Liver (tissue), 9 donors: ENCODE data around the gene FLVCR2. TPM values are rescaled to one million over a fixed set of nuclear protein-coding genes. Genes with fewer than 3 reads are reported as not detected.
A peak's percentile ranks its signal among the peaks of the same experiment; 100 is the strongest.

Source experiments
- DNase-seq: peaks from one replicate; pipeline ENCODE4 v3.0.0-alpha.2; 2017; ENCODE audit warnings: low spot score
- H3K27ac ChIP-seq, 2 donors: one replicate each; pipeline ENCODE4 v1.7.0; 2013; ENCODE audit warnings: inconsistent platforms in 2 of 2, low read length in 2 of 2, control low read depth in 1 of 2, low read depth in 1 of 2, mild to moderate bottlenecking in 1 of 2
- H3K27me3 ChIP-seq, 4 donors: one replicate each; pipeline versions ENCODE4 v1.6.1 to v1.7.0; 2013; ENCODE audit warnings: low read length in 3 of 4, inconsistent platforms in 1 of 4, mild to moderate bottlenecking in 1 of 4, moderate library complexity in 1 of 4; ENCODE audit not compliant: control insufficient read depth in 4 of 4, insufficient read depth in 4 of 4
- H3K36me3 ChIP-seq, 4 donors: one replicate each; pipeline versions ENCODE4 v1.6.1 to v1.7.0; 2013; ENCODE audit warnings: low read length in 3 of 4, mild to moderate bottlenecking in 3 of 4, low read depth in 1 of 4, moderate library complexity in 1 of 4; ENCODE audit not compliant: control insufficient read depth in 4 of 4, insufficient read depth in 3 of 4
- H3K4me1 ChIP-seq, 4 donors: one replicate each; pipeline versions ENCODE4 v1.6.1 to v1.7.0; 2013; ENCODE audit warnings: low read length in 3 of 4, mild to moderate bottlenecking in 3 of 4, moderate library complexity in 1 of 4; ENCODE audit not compliant: control insufficient read depth in 4 of 4, insufficient read depth in 4 of 4
- H3K4me3 ChIP-seq, 3 donors: one replicate each; pipeline versions ENCODE4 v1.6.1 to v1.7.0; 2013; ENCODE audit warnings: low read length in 3 of 3, control low read depth in 1 of 3, low read depth in 1 of 3, mild to moderate bottlenecking in 1 of 3
- H3K9ac ChIP-seq, 2 donors: one replicate each; pipeline ENCODE4 v1.7.0; 2013; ENCODE audit warnings: low read length in 2 of 2, mild to moderate bottlenecking in 2 of 2, moderate library complexity in 2 of 2, control low read depth in 1 of 2, low read depth in 1 of 2
- H3K9me3 ChIP-seq, 4 donors: one replicate each; pipeline versions ENCODE4 v1.6.1 to v1.7.0; 2013; ENCODE audit warnings: low read length in 3 of 4; ENCODE audit not compliant: control insufficient read depth in 4 of 4
- CTCF ChIP-seq: fragments of 150-350 bp; IDR thresholded peaks from 2 replicates; pipeline ENCODE4 v1.5.1; 2017; ENCODE audit warnings: improper control_type of control experiment, low read depth, low read length; ENCODE audit not compliant: missing input control
- EGR1 ChIP-seq, 2 donors: IDR thresholded peaks; 2 replicates each; pipeline ENCODE4 v1.6.1; 2016 to 2018; ENCODE audit warnings: antibody characterized with exemption in 2 of 2, low read depth in 2 of 2
- FOXA2 ChIP-seq: IDR thresholded peaks from 2 replicates; pipeline ENCODE4 v1.6.1; 2016; ENCODE audit warnings: antibody characterized with exemption
- HNF4G ChIP-seq: IDR thresholded peaks from 2 replicates; pipeline ENCODE4 v1.6.1; 2016; ENCODE audit warnings: antibody characterized with exemption
- JUND ChIP-seq, 2 donors: IDR thresholded peaks; 2 replicates each; pipeline ENCODE4 v1.6.1; 2016; ENCODE audit warnings: antibody characterized with exemption in 2 of 2
- NR2F2 ChIP-seq: IDR thresholded peaks from 2 replicates; pipeline ENCODE4 v1.6.1; 2016; ENCODE audit warnings: antibody characterized with exemption
- RAD21 ChIP-seq, 2 donors: IDR thresholded peaks; 2 replicates each; pipeline ENCODE4 v1.6.1; 2016; ENCODE audit warnings: antibody characterized with exemption in 2 of 2, mild to moderate bottlenecking in 2 of 2
- REST ChIP-seq: IDR thresholded peaks from 2 replicates; pipeline ENCODE4 v1.6.1; 2016; ENCODE audit warnings: antibody characterized with exemption, mild to moderate bottlenecking
- RXRA ChIP-seq, 2 donors: IDR thresholded peaks; 2 replicates each; pipeline ENCODE4 v1.6.1; 2017 to 2018; ENCODE audit warnings: antibody characterized with exemption in 2 of 2, mild to moderate bottlenecking in 1 of 2
- SP1 ChIP-seq: IDR thresholded peaks from 2 replicates; pipeline ENCODE4 v1.6.1; 2018; ENCODE audit warnings: antibody characterized with exemption, mild to moderate bottlenecking
- TAF1 ChIP-seq: conservative IDR thresholded peaks from 2 replicates; pipeline ENCODE4 v1.6.1; 2016; ENCODE audit warnings: antibody characterized with exemption, mild to moderate bottlenecking
- YY1 ChIP-seq: IDR thresholded peaks from 2 replicates; pipeline ENCODE4 v1.6.1; 2016; ENCODE audit warnings: antibody characterized with exemption, mild to moderate bottlenecking
- ZBTB33 ChIP-seq: IDR thresholded peaks from 2 replicates; pipeline ENCODE4 v1.6.1; 2016; ENCODE audit warnings: antibody characterized with exemption
- WGBS: extraction: QIAGEN DNeasy Blood & Tissue Kit; methylation state at CpG from one replicate; pipeline ENCODE4 v1.1.7; 2013; 5-methylcytosine and 5-hydroxymethylcytosine counted together
- polyA plus RNA-seq, 2 donors: library from polyadenylated mRNA; stranded (reverse) in 1 of 2; unstranded in 1 of 2; fragments of 200-250 nt in 1 of 2; fragments of >200 nt in 1 of 2; fragmentation: Nextera tagmentation in 1 of 2; extraction: Ambion mirVana in 1 of 2; gene quantifications; one replicate each; pipeline versions ENCODE4 v1.2.1 to v1.2.3, GENCODE V29; 2013 to 2015
- total RNA-seq, 2 donors: library from RNA; depleted of rRNA; stranded (reverse); fragments of >200 nt; gene quantifications; one replicate each; pipeline ENCODE4 v1.2.3, GENCODE V29; 2014
- TF ChIP-seq, protein P1 (sequence below): IDR thresholded peaks from 2 replicates; pipeline ENCODE4 v1.6.1; 2016; ENCODE audit warnings: antibody characterized with exemption
- donor health status: healthy.
- donor health status: healthy.
- donor health status: healthy.
- donor health status: healthy.
- donor health status: healthy.

Gene FLVCR2
- total and polyA plus RNA-seq, 4 donors, result 8.7 to 13.1 (median 11.3) TPM

GRCh38 chr14:75661499-75661814 lies 83.0 kb downstream of the FLVCR2 start:
- Histone ChIP-seq H3K36me3 (peaks cover 2 to 12% (median 7%) of the 10 kb centered on the region in 4 donors), H3K4me3 (peak overlapping the region; percentile 89 to 98 (median 95)), H3K9ac (peak overlapping the region; percentile 75), H3K4me1 (peaks cover 0 to 22% (median 17%) of the 10 kb centered on the region in 4 donors), H3K9me3 (no peaks in the 10 kb centered on the region), H3K27ac (peak overlapping the region; percentile 81 to 97), H3K27me3 (no peaks in the 10 kb centered on the region)
- under 1% methylated on average over 18 of the region's 18 CpGs for WGBS
- DNase-seq, result no peak
- no peak for TF ChIP-seq FOXA2
- peak; percentile 11 for TF ChIP-seq TAF1
- TF ChIP-seq JUND (IDR thresholded peaks at IDR 0.05), result no peak
- TF ChIP-seq RXRA (IDR thresholded peaks at IDR 0.05), result no peak
- no peak for TF ChIP-seq HNF4G
- TF ChIP-seq NR2F2, result no peak
- no peak for TF ChIP-seq YY1
- TF ChIP-seq ZBTB33, result no peak

- H3K4me1 ChIP-seq, result peaks cover 0 to 22% (median 17%) of the 10 kb centered on the region in 4 donors
- no peak overlapping the region for H3K27ac ChIP-seq
- H3K27me3 ChIP-seq, result no peaks in the 10 kb centered on the region
- no peak overlapping the region for H3K4me3 ChIP-seq
- TF ChIP-seq CTCF (no peak), JUND (IDR thresholded peaks at IDR 0.05) (no peak), SP1 (no peak), NR2F2 (no peak), HNF4G (no peak), TAF1 (no peak), REST (no peak), RAD21 (IDR thresholded peaks at IDR 0.05) (no peak), EGR1 (IDR thresholded peaks at IDR 0.05; ENCODE audit: low read depth in 2 of 2) (no peak), RXRA (IDR thresholded peaks at IDR 0.05) (no peak), ZBTB33 (no peak)
- TF ChIP-seq, protein P1, sequence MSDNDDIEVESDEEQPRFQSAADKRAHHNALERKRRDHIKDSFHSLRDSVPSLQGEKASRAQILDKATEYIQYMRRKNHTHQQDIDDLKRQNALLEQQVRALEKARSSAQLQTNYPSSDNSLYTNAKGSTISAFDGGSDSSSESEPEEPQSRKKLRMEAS, result no peak
- DNase-seq, result no peak
- no peak overlapping the region for H3K9ac ChIP-seq
- WGBS, result 75% methylated on average over 3 of the region's 3 CpGs
- no peaks in the 10 kb centered on the region for H3K9me3 ChIP-seq
- H3K36me3 ChIP-seq, result peaks cover 0 to 4% (median under 1%) of the 10 kb centered on the region in 4 donors
Measured at GRCh38 chr14:75662966-75663365, 84.5 kb downstream of the FLVCR2 start.
